WTC11 (cell line): ENCODE data around the gene ECE1. TPM values are rescaled to one million over a fixed set of nuclear protein-coding genes. Genes with fewer than 3 reads are reported as not detected.
"Not testable (repeated sequence)": the region's sequence is repeated elsewhere in the genome, so short reads cannot be mapped to it uniquely, and the experiment has no call there.

Source experiments
- ATAC-seq: fragments of 200-7000 bp; cut with Tn5 transposase; 2 replicates; pipeline ENCODE4 v1.10.0; 2021; ENCODE audit warnings: mild to moderate bottlenecking, moderate library complexity
- CTCF ChIA-PET: fragments of 300-600 bp; sonication (Branson Sonifier 250); formaldehyde crosslinking; loops from one replicate; lab custom pipeline; 2021; ENCODE audit warnings: antibody characterized with exemption; lab: Charles Lee
- POLR2A ChIA-PET: fragments of 350-600 bp; sonication (Branson Sonifier 250); formaldehyde crosslinking; loops from one replicate; lab custom pipeline; 2021; ENCODE audit warnings: antibody characterized with exemption; lab: Charles Lee
- DNase-seq: peaks from one replicate; pipeline ENCODE4 v3.0.0; 2021; ENCODE audit warnings: low spot score
- H3K27ac Mint-ChIP-seq: 2 replicates; pipeline ENCODE4 v1.8.0; 2021; ENCODE audit warnings: mixed read lengths
- H3K27me3 Mint-ChIP-seq: 2 replicates; pipeline ENCODE4 v1.8.0; 2021; ENCODE audit warnings: low read depth, mild to moderate bottlenecking, moderate library complexity, mixed read lengths
- H3K36me3 Mint-ChIP-seq: 2 replicates; pipeline ENCODE4 v1.8.0; 2021; ENCODE audit warnings: mixed read lengths
- H3K4me1 Mint-ChIP-seq: 2 replicates; pipeline ENCODE4 v1.8.0; 2022; ENCODE audit warnings: mixed read lengths
- H3K4me3 Mint-ChIP-seq: 2 replicates; pipeline ENCODE4 v1.8.0; 2021; ENCODE audit warnings: mild to moderate bottlenecking, moderate library complexity, mixed read lengths
- H3K9me3 Mint-ChIP-seq: 2 replicates; pipeline ENCODE4 v1.8.0; 2021; ENCODE audit warnings: mixed read lengths
- ATF1 ChIP-seq: sonication (generic); formaldehyde crosslinking; IDR thresholded peaks from 2 replicates; pipeline ENCODE4 v1.8.1; 2023; ENCODE audit warnings: mild to moderate bottlenecking, moderate library complexity, missing genetic modification reagents
- EMX1 ChIP-seq: fragments of 250-450 bp; sonication (Bioruptor Pico); IDR thresholded peaks from 2 replicates; pipeline ENCODE4 v1.8.0; 2021; ENCODE audit warnings: mild to moderate bottlenecking
- FOXJ3 ChIP-seq: sonication (generic); formaldehyde crosslinking; IDR thresholded peaks from 2 replicates; pipeline ENCODE4 v1.9.0; 2021; ENCODE audit warnings: missing genetic modification reagents, mild to moderate bottlenecking, borderline replicate concordance
- JUN ChIP-seq: sonication (generic); formaldehyde crosslinking; IDR thresholded peaks from 2 replicates; pipeline ENCODE4 v1.8.0; 2023; ENCODE audit warnings: mild to moderate bottlenecking, missing genetic modification reagents
- RELA ChIP-seq: sonication (generic); formaldehyde crosslinking; IDR thresholded peaks from 2 replicates; pipeline ENCODE4 v1.8.1; 2022; ENCODE audit warnings: missing genetic modification reagents, mild to moderate bottlenecking, borderline replicate concordance
- RORB ChIP-seq: fragments of 250-450 bp; sonication (Bioruptor Pico); IDR thresholded peaks from 2 replicates; pipeline ENCODE4 v1.9.0; 2021; ENCODE audit warnings: mild to moderate bottlenecking
- SOX15 ChIP-seq: fragments of 250-450 bp; sonication (Bioruptor Pico); IDR thresholded peaks from 2 replicates; pipeline ENCODE4 v1.9.0; 2021; ENCODE audit warnings: mild to moderate bottlenecking
- SP1 ChIP-seq: sonication (generic); formaldehyde crosslinking; conservative IDR thresholded peaks from 2 replicates; pipeline ENCODE4 v1.8.1; 2022; ENCODE audit warnings: missing genetic modification reagents
- ZNF263 ChIP-seq: sonication (generic); formaldehyde crosslinking; IDR thresholded peaks from 2 replicates; pipeline ENCODE4 v1.8.1; 2022; ENCODE audit warnings: low read depth, mild to moderate bottlenecking, moderate library complexity, missing genetic modification reagents
- total RNA-seq: library from RNA; stranded (reverse); gene quantifications from 3 replicates; pipeline ENCODE4 v1.2.3, GENCODE V29; 2021
- TF ChIP-seq, protein P1 (sequence below): sonication (generic); formaldehyde crosslinking; IDR thresholded peaks from 2 replicates; pipeline ENCODE4 v1.8.1; 2023; ENCODE audit warnings: mild to moderate bottlenecking, missing genetic modification reagents
- TF ChIP-seq, protein P2 (sequence below): fragments of 250-450 bp; sonication (Bioruptor Pico); IDR thresholded peaks from 2 replicates; pipeline ENCODE4 v1.8.0; 2021; ENCODE audit warnings: mild to moderate bottlenecking
- TF ChIP-seq, protein P3 (sequence below): fragments of 250-450 bp; sonication (Bioruptor Pico); IDR thresholded peaks from 2 replicates; pipeline ENCODE4 v2.1.2; 2022; ENCODE audit warnings: mild to moderate bottlenecking, moderate library complexity
- TF ChIP-seq, protein P4 (sequence below): sonication (generic); formaldehyde crosslinking; IDR thresholded peaks from 2 replicates; pipeline ENCODE4 v1.8.1; 2022; ENCODE audit warnings: mild to moderate bottlenecking, missing genetic modification reagents, moderate library complexity, borderline replicate concordance
- TF ChIP-seq, protein P5 (sequence below): sonication (generic); formaldehyde crosslinking; IDR thresholded peaks from 2 replicates; pipeline ENCODE4 v1.8.0; 2022; ENCODE audit warnings: mild to moderate bottlenecking, missing genetic modification reagents
- TF ChIP-seq, protein P6 (sequence below): sonication (generic); formaldehyde crosslinking; IDR thresholded peaks from 2 replicates; pipeline ENCODE4 v1.8.1; 2023; ENCODE audit warnings: mild to moderate bottlenecking, missing genetic modification reagents, moderate library complexity
- TF ChIP-seq, protein P7 (sequence below): fragments of 250-450 bp; sonication (Bioruptor Pico); IDR thresholded peaks from 2 replicates; pipeline ENCODE4 v1.9.0; 2021; ENCODE audit warnings: mild to moderate bottlenecking

Gene ECE1
- total RNA-seq, 1 experiment from 2014 or later: 45.0 TPM

DNA sequence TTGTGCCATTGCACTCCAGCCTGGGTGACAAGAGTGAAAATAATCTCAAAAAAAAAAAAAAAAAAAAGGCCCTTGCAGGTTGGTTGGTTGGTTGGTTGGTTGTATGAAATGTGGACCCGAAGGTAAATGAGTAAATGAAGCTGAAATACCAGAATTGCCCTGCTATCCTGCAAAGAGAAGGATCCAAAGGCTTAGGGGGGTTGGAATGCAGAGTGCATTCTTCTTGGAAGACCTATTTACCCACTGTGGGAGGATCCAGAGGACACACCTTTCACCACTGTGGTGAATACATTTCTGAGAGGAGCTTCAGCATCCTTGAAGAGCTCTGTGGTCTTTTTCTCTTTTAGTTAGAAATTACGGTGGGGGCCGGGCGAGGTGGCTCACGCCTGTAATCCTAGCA is 84.8 kb downstream of the ECE1 start (continued):
- TF ChIP-seq EMX1 (CRISPR knock-in tag): no peak
- TF ChIP-seq, protein P1, sequence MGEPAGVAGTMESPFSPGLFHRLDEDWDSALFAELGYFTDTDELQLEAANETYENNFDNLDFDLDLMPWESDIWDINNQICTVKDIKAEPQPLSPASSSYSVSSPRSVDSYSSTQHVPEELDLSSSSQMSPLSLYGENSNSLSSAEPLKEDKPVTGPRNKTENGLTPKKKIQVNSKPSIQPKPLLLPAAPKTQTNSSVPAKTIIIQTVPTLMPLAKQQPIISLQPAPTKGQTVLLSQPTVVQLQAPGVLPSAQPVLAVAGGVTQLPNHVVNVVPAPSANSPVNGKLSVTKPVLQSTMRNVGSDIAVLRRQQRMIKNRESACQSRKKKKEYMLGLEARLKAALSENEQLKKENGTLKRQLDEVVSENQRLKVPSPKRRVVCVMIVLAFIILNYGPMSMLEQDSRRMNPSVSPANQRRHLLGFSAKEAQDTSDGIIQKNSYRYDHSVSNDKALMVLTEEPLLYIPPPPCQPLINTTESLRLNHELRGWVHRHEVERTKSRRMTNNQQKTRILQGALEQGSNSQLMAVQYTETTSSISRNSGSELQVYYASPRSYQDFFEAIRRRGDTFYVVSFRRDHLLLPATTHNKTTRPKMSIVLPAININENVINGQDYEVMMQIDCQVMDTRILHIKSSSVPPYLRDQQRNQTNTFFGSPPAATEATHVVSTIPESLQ (CRISPR knock-in tag): no peak
- TF ChIP-seq, protein P2, sequence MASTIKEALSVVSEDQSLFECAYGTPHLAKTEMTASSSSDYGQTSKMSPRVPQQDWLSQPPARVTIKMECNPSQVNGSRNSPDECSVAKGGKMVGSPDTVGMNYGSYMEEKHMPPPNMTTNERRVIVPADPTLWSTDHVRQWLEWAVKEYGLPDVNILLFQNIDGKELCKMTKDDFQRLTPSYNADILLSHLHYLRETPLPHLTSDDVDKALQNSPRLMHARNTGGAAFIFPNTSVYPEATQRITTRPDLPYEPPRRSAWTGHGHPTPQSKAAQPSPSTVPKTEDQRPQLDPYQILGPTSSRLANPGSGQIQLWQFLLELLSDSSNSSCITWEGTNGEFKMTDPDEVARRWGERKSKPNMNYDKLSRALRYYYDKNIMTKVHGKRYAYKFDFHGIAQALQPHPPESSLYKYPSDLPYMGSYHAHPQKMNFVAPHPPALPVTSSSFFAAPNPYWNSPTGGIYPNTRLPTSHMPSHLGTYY (CRISPR knock-in tag): no peak
- no peak for TF ChIP-seq FOXJ3
- TF ChIP-seq SOX15: no peak
- no peak for TF ChIP-seq RORB (CRISPR knock-in tag)

DNA sequence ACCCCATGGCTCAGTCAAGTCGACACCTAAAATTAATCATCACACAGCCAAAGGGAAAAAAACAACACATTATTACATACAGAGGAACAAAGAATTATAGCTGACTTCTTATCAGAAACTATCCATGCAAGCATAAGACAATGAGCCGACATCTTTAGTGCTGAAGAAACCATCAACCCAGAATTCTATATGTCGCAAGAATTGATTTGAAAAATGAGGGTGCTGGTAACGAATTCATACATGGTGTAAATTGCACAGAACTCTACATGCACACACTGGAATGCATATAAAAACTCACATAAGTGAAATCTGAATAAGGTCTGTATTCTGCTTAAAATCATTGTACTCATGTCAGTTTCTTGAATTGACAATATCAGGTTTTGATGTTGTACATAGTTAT is 88.6 kb downstream of the ECE1 start:
- H3K4me1 Mint-ChIP-seq: no peaks in the 10 kb centered on the region
- CTCF ChIA-PET: interaction anchor here (0.6 to 2.2 kb wide), 3 partner anchors 16 to 1086 kb away, joined by 3 to 8 read pairs (median 4); no protein-coding TSS in a partner anchor
- peaks cover 32% of the 10 kb centered on the region for H3K27me3 Mint-ChIP-seq

DNA sequence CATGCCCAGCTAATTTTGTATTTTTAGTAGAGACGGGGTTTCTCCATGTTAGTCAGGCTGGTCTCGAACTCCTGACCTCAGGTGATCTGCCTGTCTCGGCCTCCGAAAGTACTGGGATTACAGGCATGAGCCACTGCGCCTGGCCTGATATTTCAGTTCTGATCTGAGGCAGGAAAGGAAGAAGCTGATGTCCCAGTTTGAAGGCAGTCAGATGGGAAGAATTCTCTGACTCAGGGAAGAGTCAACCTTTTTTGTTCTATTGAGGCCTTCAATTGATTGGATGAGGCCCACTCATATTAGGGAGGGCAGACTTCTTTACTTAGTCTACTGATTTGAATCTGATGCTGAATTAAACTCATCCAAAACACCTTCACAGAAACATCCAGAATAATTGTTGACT is 89.0 kb downstream of the ECE1 start:
- H3K9me3 Mint-ChIP-seq, H3K4me1 Mint-ChIP-seq, H3K27ac Mint-ChIP-seq, H3K36me3 Mint-ChIP-seq, ATAC-seq, POLR2A ChIA-PET, H3K4me3 Mint-ChIP-seq, DNase-seq: not testable (repeated sequence)
- H3K27me3 Mint-ChIP-seq: peaks cover 36% of the 10 kb centered on the region
- CTCF ChIA-PET: interaction anchor here (1.4 to 2.2 kb wide), 2 partner anchors 16 to 44 kb away, joined by 4 to 8 read pairs; no protein-coding TSS in a partner anchor

More for the DNA sequence above, 88.6 kb downstream of the ECE1 start:
- POLR2A ChIA-PET: no interaction called here
- ATAC-seq (no peak), DNase-seq (no peak)
- Mint-ChIP-seq H3K36me3 (no peaks in the 10 kb centered on the region), H3K27ac (no peak overlapping the region), H3K9me3 (no peaks in the 10 kb centered on the region), H3K4me3 (no peak overlapping the region)
- TF ChIP-seq, protein P3, sequence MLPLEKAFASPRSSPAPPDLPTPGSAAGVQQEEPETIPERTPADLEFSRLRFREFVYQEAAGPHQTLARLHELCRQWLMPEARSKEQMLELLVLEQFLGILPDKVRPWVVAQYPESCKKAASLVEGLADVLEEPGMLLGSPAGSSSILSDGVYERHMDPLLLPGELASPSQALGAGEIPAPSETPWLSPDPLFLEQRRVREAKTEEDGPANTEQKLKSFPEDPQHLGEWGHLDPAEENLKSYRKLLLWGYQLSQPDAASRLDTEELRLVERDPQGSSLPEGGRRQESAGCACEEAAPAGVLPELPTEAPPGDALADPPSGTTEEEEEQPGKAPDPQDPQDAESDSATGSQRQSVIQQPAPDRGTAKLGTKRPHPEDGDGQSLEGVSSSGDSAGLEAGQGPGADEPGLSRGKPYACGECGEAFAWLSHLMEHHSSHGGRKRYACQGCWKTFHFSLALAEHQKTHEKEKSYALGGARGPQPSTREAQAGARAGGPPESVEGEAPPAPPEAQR (CRISPR knock-in tag): no peak
- no peak for TF ChIP-seq JUN (CRISPR knock-in tag)
- TF ChIP-seq ZNF263 (CRISPR knock-in tag): no peak
- TF ChIP-seq, protein P4, sequence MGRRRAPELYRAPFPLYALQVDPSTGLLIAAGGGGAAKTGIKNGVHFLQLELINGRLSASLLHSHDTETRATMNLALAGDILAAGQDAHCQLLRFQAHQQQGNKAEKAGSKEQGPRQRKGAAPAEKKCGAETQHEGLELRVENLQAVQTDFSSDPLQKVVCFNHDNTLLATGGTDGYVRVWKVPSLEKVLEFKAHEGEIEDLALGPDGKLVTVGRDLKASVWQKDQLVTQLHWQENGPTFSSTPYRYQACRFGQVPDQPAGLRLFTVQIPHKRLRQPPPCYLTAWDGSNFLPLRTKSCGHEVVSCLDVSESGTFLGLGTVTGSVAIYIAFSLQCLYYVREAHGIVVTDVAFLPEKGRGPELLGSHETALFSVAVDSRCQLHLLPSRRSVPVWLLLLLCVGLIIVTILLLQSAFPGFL: no peak
- no peak for TF ChIP-seq RELA (CRISPR knock-in tag)
- TF ChIP-seq, protein P5, sequence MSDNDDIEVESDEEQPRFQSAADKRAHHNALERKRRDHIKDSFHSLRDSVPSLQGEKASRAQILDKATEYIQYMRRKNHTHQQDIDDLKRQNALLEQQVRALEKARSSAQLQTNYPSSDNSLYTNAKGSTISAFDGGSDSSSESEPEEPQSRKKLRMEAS (CRISPR knock-in tag): no peak
- no peak for TF ChIP-seq ATF1 (CRISPR knock-in tag)
- TF ChIP-seq, protein P6, sequence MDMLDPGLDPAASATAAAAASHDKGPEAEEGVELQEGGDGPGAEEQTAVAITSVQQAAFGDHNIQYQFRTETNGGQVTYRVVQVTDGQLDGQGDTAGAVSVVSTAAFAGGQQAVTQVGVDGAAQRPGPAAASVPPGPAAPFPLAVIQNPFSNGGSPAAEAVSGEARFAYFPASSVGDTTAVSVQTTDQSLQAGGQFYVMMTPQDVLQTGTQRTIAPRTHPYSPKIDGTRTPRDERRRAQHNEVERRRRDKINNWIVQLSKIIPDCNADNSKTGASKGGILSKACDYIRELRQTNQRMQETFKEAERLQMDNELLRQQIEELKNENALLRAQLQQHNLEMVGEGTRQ (CRISPR knock-in tag): no peak
- TF ChIP-seq, protein P7, sequence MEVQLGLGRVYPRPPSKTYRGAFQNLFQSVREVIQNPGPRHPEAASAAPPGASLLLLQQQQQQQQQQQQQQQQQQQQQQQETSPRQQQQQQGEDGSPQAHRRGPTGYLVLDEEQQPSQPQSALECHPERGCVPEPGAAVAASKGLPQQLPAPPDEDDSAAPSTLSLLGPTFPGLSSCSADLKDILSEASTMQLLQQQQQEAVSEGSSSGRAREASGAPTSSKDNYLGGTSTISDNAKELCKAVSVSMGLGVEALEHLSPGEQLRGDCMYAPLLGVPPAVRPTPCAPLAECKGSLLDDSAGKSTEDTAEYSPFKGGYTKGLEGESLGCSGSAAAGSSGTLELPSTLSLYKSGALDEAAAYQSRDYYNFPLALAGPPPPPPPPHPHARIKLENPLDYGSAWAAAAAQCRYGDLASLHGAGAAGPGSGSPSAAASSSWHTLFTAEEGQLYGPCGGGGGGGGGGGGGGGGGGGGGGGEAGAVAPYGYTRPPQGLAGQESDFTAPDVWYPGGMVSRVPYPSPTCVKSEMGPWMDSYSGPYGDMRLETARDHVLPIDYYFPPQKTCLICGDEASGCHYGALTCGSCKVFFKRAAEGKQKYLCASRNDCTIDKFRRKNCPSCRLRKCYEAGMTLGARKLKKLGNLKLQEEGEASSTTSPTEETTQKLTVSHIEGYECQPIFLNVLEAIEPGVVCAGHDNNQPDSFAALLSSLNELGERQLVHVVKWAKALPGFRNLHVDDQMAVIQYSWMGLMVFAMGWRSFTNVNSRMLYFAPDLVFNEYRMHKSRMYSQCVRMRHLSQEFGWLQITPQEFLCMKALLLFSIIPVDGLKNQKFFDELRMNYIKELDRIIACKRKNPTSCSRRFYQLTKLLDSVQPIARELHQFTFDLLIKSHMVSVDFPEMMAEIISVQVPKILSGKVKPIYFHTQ (CRISPR knock-in tag): no peak
- no peak for TF ChIP-seq SP1
